IPS DF 6.9 (cell line): Measurements from ENCODE around the gene BYSL.
"Not testable (repeated sequence)": the region's sequence is repeated elsewhere in the genome, so short reads cannot be mapped to it uniquely, and the experiment has no call there.

Source experiments
- DNase-seq: peaks from one replicate; pipeline ENCODE4 v3.0.0-alpha.2; 2013; ENCODE audit warnings: low read depth, low spot score
- H3K27ac ChIP-seq: one replicate; pipeline ENCODE4 v1.5.1; 2013; ENCODE audit warnings: low read length, control low read depth
- H3K27me3 ChIP-seq: 2 replicates; pipeline ENCODE4 v1.6.1; 2013; ENCODE audit warnings: mild to moderate bottlenecking, low read length; ENCODE audit not compliant: control insufficient read depth, insufficient read depth
- H3K36me3 ChIP-seq: 2 replicates; pipeline ENCODE4 v1.6.1; 2013; ENCODE audit warnings: low read length; ENCODE audit not compliant: control insufficient read depth, insufficient read depth
- H3K4me1 ChIP-seq: 2 replicates; pipeline ENCODE4 v1.6.1; 2013; ENCODE audit warnings: low read length; ENCODE audit not compliant: control insufficient read depth, insufficient read depth
- H3K4me3 ChIP-seq: 2 replicates; pipeline ENCODE4 v1.5.1; 2013; ENCODE audit warnings: mild to moderate bottlenecking, low read length
- H3K9me3 ChIP-seq: 2 replicates; pipeline ENCODE4 v1.6.1; 2013; ENCODE audit warnings: low read length, inconsistent platforms; ENCODE audit not compliant: control insufficient read depth, insufficient read depth
- WGBS: extraction: QIAGEN DNeasy Blood & Tissue Kit; methylation state at CpG from one replicate; pipeline ENCODE4 v1.1.7; 2013; ENCODE audit warnings: mixed read lengths, missing lambda C conversion rate; ENCODE audit not compliant: insufficient read length, insufficient coverage; 5-methylcytosine and 5-hydroxymethylcytosine counted together

BYSL gene

DNA sequence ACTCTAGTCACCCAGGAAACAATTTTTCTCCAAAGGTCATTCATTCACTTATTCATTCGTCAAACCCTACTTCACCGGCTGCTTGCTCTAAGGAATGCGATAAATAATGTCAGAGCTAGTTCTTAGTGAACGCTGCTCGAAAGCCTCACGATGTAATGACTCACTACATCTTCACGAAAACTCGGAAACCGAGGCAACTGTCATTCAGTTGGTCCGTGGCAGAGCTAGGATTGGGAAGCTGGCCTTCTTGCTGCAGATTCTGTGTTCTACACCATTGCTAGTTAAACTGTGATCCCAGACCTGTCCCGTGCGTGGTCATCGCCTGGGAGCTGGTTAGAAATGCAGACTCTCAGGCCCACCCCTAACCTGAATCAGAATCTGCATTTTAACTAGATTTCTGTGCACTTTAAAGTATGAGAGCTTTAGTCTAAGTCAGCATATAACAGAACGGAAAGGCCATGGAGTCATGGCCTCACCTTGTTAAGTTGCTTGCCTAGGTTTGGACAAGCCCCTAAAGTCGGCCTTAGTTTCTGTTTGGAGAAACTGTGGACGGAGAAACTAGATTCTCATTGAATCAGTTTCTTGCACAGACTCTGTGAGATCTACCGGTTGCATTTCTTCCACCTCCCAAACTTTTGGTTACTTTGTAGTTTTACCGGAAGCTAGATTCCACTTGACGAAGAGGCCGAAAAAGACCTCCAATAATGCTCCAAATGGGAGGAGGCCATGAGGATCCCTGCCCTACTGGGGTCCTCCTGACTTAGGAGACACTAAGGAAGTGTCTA, 21.0 kb downstream of the BYSL start:
- DNase-seq = no peak
- no peaks in the 10 kb centered on the region for H3K27me3 ChIP-seq
- peaks cover 14% of the 10 kb centered on the region for H3K4me1 ChIP-seq
- no peak overlapping the region for H3K27ac ChIP-seq
- no peaks in the 10 kb centered on the region for H3K9me3 ChIP-seq
- WGBS = no CpG with 5 or more reads among the region's 20 CpGs
- peak overlapping the region; percentile 71 for H3K4me3 ChIP-seq
- no peaks in the 10 kb centered on the region for H3K36me3 ChIP-seq

DNA sequence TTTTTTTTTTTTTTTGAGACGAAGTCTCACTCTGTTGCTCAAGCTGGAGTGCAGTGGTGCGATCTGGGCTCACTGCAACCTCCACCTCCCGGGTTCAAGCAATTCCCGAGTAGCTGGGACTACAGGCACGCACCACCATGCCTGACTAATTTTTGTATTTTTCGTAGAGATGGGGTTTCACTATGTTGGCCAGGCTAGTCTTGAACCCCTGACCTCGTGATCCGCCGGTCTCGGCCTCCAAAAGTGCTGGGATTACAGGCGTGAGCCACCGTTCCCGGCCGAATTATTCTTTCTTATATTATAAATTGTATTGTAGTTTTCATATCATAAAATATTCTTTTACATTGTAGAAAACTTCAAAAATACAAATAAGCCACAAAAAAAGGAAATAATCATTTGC, 21.6 kb downstream of the BYSL start:
- no CpG with 5 or more reads among the region's 14 CpGs for WGBS
- H3K27me3 ChIP-seq, H3K27ac ChIP-seq, DNase-seq, H3K36me3 ChIP-seq, H3K4me3 ChIP-seq, H3K9me3 ChIP-seq: not testable (repeated sequence)
- H3K4me1 ChIP-seq = peaks cover 14% of the 10 kb centered on the region

DNA sequence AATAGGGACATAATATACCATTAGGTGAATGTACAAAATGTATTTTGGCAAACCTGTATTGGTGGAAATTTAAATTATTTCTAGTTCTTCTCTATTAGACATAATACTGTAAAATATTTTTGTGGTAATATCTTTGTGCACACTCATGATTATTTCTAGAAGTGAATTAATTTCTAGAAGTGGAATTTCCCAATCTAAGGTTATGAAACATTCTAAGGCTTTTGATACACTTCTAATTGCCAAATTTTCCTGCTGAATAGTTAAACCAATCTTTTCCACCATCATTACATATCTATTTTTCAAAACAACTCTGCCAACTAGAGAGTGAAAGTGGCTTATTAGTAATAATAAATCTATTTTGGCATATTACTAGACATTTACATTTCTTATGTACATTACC, 22.2 kb downstream of the BYSL start:
- H3K27ac ChIP-seq = no peak overlapping the region
- H3K4me3 ChIP-seq = no peak overlapping the region
- H3K36me3 ChIP-seq = no peaks in the 10 kb centered on the region
- no peaks in the 10 kb centered on the region for H3K27me3 ChIP-seq
- DNase-seq = no peak
- peaks cover 14% of the 10 kb centered on the region for H3K4me1 ChIP-seq
- H3K9me3 ChIP-seq = no peaks in the 10 kb centered on the region

DNA sequence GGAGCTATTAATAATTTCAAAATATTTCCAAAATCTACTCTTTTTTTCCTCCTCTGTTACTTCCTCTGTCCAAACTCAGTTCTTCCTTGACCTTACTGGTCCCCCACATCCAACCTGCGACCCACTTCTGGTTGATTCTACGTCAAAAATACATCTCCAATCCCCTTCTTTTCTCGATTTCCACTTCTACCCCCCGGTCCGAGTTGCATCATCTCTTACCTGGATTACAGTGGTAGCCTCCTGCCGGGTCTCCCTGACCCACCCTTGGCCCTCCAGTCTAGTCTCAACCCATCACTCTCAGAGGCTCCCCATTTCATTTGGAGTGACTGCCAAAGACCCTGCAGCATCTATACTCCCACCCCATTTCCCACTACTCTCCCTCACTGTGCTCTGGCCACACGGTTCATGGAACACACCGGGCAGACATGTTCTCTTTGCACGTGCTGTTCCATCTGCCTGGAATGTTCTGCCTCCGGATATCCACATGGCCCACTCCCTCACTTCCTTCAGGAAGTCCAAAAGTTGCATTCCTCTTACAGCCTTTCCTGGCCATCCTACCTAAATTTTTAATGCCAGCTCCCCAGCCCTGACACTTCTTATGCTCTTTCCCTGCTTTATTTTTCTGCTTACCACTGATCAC, 26.4 kb downstream of the BYSL start:
- Histone ChIP-seq H3K36me3 (no peaks in the 10 kb centered on the region), H3K9me3 (no peaks in the 10 kb centered on the region), H3K4me3 (no peak overlapping the region), H3K4me1 (no peaks in the 10 kb centered on the region), H3K27me3 (no peaks in the 10 kb centered on the region), H3K27ac (no peak overlapping the region)
- no peak for DNase-seq
- 100% methylated on average over 5 of the region's 10 CpGs for WGBS

DNA sequence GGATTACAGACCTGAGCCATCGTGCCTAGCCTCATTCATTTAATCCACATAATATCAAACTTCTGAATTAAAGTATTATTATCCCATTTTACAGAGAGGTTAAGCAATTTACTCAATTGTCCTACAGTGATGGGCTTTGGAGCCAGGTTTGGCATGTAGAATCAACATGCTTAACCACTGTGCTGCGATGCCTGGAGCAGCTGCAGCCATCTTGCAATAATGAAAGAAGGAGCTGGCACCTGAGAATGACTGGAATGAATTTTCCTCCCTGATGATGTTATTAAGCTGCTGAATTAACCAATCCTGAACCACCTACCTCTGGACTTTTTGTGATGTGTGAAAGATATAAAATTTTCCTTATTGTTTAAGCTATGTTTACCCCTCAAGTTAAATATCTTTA, 33.4 kb downstream of the BYSL start:
- DNase-seq = no peak

DNA sequence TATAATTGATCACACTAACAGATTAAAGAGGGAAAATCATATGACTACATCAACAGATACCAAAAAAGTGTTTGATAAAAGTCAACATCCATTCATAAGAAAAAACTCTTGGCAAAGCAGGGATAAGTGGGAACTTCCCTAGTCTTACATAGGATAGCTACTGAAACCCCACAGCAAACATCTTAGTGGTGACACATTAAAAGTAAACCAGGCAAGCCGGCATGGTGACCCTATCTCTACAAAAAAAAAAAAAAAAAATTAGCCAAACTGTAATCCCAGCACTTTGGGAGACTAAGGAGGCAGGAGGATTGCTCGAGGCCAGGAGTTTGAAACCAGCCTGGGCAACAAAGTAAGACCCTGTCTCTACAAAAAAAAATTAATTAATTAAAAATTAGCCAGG, 34.1 kb downstream of the BYSL start:
- no peaks in the 10 kb centered on the region for H3K27me3 ChIP-seq
- WGBS = no CpG with 5 or more reads among the region's 2 CpGs
- no peaks in the 10 kb centered on the region for H3K36me3 ChIP-seq

More for the DNA sequence above, 33.4 kb downstream of the BYSL start:
- no peaks in the 10 kb centered on the region for H3K4me1 ChIP-seq
- H3K27me3 ChIP-seq = no peaks in the 10 kb centered on the region
- no peaks in the 10 kb centered on the region for H3K9me3 ChIP-seq
- H3K36me3 ChIP-seq = no peaks in the 10 kb centered on the region
- H3K4me3 ChIP-seq = no peak overlapping the region
- no CpG with 5 or more reads among the region's 2 CpGs for WGBS
- no peak overlapping the region for H3K27ac ChIP-seq

DNA sequence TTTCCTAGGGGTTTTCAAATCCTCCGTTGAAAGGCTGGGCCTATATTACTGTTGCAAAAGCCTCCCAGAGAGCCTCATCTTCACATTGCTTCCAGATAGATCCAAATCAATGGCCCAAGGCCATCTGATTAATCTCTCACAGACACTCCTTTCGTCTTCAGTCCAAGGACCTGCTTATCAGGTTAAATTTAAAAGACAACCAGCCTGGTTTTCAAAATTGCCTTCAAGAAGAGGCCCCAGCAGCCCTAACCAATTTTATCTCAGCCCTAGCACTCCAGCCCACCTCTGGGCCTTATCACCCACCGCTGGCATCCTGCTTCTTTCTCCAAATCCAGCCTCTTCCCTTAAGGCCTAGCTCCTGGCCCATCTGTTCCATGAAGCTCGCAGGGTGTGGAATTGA, 35.8 kb downstream of the BYSL start:
- Histone ChIP-seq H3K27me3 (no peaks in the 10 kb centered on the region), H3K9me3 (no peaks in the 10 kb centered on the region), H3K36me3 (no peaks in the 10 kb centered on the region), H3K4me1 (no peaks in the 10 kb centered on the region), H3K27ac (no peak overlapping the region), H3K4me3 (no peak overlapping the region)
- WGBS = no CpG with 5 or more reads among the region's 4 CpGs
- DNase-seq = no peak

More for the DNA sequence above, 34.1 kb downstream of the BYSL start:
- no peak overlapping the region for H3K27ac ChIP-seq
- no peaks in the 10 kb centered on the region for H3K9me3 ChIP-seq
- no peak for DNase-seq
- no peak overlapping the region for H3K4me3 ChIP-seq
- H3K4me1 ChIP-seq = no peaks in the 10 kb centered on the region

DNA sequence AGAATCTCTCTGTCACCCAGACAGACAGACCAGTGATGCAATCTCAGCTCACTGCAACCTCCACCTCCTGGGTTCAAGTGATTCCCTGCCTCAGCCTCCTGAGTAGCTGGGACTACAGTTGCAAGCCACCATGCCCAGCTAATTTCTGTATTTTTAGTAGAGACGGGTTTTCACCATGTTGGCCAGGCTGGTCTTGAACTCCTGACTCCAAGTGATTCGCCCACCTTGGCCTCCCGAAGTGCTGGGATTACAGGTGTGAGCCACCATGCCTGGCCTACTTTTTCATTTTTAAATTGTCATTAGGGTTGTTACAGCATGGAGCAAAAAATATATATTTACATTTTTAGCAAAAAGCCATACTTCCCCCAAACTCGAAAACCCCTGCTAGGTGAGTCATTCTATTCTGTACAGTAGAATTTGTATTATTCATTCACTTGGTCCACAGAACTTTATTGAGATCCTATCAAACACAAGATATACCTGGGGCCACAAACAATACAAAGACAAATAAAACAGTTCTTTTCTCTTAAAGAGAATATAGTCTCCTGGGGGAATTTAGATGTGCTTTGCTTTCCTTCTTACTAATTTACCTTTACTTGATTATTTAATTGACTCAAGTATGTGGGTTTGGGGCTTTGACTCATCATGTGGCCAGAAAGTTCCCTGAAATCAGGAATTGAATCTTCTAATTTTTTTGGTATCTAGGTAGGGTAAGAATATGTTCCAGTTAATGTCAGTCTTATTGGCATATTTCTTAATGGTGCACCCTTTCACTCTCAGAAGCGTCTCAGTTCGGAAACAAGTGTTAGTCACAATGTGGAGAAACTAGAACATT, 36.9 kb downstream of the BYSL start:
- no peaks in the 10 kb centered on the region for H3K36me3 ChIP-seq
- WGBS = no CpG with 5 or more reads among the region's 6 CpGs
- no peak overlapping the region for H3K27ac ChIP-seq
- no peaks in the 10 kb centered on the region for H3K4me1 ChIP-seq
- no peaks in the 10 kb centered on the region for H3K27me3 ChIP-seq
- H3K9me3 ChIP-seq = no peaks in the 10 kb centered on the region
- DNase-seq = no peak
- no peak overlapping the region for H3K4me3 ChIP-seq

DNA sequence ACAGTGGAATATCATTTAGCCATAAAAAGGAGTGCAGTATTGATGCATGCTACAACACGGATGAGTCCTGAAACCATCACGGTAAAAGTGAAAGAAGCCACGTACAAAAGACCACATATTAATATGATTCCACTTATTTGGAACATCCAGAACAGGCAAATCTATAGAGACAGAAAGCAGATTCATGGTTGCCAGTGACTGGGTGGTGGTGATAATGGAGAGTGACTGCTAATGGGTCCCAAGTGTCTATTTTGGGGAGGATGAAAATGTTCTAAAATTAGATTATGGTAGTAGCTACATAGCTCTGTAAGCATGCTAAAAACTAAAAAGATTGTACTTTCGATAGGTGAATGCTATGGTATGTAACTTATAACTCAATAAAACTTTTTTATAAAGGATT, 38.7 kb downstream of the BYSL start:
- Histone ChIP-seq H3K27me3 (no peaks in the 10 kb centered on the region), H3K4me1 (peaks cover 6% of the 10 kb centered on the region), H3K36me3 (no peaks in the 10 kb centered on the region), H3K4me3 (no peak overlapping the region), H3K27ac (no peak overlapping the region), H3K9me3 (no peaks in the 10 kb centered on the region)
- no peak for DNase-seq
- WGBS = no CpG with 5 or more reads among the region's 4 CpGs

DNA sequence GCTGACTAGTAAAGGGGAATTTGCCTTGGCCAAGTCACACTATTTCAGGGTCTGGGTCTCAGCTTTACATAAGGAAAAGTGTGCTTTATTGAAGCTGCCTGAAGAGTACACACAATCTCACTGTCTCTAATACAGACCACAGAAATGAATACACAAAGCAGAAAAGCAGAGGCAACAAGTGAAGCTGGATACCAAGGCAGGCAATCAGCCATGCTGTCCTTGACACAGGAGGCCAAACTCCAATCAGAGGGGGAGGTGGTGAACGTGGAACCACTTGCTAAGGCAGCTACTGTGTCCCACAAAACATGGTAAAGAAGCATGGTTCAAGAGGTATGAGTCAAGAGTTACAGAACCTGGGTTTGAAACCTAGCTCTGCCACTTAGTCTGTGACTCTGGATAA, 42.1 kb downstream of the BYSL start:
- no CpG with 5 or more reads among the region's 1 CpG for WGBS
- H3K27me3 ChIP-seq = no peaks in the 10 kb centered on the region
- no peak overlapping the region for H3K27ac ChIP-seq
- H3K4me3 ChIP-seq = no peak overlapping the region
- DNase-seq = no peak
- peaks cover 9% of the 10 kb centered on the region for H3K4me1 ChIP-seq
- H3K9me3 ChIP-seq = no peaks in the 10 kb centered on the region
- no peaks in the 10 kb centered on the region for H3K36me3 ChIP-seq
